ENCODE data around the gene CMTM8.

CMTM8 gene

GRCh38 chr3:32236377-32236776, 2.1 kb upstream of the CMTM8 start:
- DNase-seq = no peak

DNA sequence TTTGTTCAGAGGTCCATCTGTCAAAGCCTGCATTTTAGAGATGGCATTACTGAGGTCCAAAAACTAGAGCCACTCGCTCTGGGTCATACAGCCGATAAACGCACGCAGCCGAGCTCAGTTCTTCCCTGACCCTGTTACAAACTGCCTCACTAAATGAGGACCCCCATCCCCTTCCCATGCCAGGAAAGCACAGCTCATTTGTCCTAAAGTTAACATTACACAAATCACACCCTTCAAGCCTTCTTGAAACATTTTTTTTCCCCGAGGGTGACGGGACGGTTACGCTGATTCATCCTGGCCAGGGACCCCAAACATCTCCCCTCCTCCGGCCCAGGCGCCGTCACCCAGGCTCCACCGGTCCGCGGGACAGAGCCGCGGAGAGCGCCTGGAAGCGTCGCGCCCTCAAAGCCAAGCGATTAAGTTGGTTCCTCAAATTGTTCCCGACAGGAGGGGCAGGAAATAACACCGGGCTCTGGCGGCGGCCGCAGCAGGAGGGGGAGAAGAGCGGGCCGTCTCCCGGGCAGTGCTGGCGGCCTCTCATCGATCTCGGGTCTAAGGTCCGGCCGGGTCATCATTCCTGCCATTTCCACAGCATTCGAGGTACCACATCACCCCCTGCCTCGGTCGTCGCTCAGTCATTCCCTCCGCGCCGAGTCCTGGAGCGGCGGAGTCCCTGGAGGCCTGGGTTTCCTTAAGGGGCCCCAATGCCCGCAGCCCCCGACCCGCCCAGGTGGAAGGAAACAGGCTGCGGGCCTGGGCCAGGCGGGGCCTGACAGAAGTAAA, 619 bp upstream of the CMTM8 start:
- DNase-seq = no peak

GRCh38 chr3:32239307-32240158, 1.1 kb downstream of the CMTM8 start:
- DNase-seq = no peak

GRCh38 chr3:32240159-32240545, 1.7 kb downstream of the CMTM8 start:
- DNase-seq = peak; percentile 57

GRCh38 chr3:32241100-32241499, 2.6 kb downstream of the CMTM8 start:
- DNase-seq = no peak

DNA sequence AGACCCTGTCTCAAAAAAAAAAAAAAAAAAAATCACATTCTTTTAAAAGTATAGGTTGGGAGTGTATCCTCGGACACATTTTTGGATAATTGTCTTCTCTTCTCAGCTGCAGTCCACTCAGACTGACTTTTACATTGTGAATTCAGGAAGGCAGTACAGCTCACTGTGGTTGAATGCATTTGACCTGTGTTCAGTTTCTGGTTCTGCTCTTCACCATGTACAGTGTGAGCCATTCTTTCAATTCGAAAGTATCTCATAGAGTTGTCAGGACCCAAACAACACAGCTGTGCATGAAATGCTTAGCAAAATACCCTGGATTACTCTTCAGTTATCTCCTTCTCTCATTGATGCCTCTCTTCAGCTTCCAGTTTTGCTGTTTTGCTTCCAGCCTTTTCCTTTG, 5.0 kb downstream of the CMTM8 start:
- DNase-seq = no peak

DNA sequence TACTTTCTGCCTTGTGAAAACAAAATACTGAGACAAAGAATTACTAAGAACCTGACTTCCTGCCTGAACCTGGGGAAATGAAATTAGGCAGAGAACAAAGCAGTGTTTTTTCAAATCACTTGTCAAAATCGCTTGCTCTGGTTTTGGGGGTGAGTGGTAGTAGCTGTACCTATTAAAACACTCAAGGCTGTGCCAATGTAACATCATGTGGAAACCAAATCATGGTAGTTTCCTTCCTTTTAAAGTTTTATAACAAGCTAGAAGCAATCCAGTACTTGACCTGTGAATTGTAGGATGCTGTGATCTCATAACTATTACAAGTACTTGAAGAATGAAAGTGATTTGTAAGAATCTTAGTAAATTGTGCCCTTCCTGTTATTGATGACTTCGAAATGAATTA, 6.7 kb downstream of the CMTM8 start:
- no peak for DNase-seq

- no peak for DNase-seq
Observed at GRCh38 chr3:32246079-32246675, 7.7 kb downstream of the CMTM8 start.

GRCh38 chr3:32249184-32249782, 10.8 kb downstream of the CMTM8 start:
- peak; percentile 34 for DNase-seq

DNA sequence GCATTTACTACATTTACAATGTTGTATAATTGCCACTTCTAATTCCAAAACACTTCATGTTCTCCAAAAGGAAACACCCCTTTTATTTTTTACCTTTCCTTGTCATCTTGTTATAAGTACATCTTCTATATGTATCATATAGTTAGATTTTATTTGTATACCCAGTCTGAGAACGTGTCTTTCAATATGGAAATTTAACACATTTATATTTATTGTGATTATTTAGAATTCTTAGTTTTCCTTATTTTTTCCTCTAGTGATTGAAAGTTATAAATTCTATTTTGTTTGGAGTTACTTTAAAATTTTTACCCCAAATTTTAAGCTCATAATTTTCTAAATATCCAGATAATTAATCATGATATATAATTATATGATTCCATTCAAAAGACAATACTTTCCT, 15.8 kb downstream of the CMTM8 start:
- no peak for DNase-seq

DNA sequence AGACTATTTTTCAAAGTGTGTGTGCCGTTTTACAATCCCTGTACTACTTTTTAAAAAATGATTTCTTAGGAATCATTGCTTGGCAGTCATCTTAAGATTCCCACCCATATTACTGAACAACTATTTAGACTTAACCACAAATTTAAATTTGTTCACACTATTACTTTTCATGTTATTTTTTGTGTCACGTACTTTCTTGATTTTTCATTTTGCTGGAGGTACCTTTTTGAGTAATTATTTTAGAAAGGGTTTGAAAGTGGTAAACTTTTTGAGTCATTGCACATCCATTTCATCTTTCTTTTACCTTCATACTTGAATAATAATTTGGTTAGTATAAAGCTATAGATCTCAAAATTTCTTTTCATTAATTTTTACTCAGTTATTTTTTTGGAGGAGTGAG, 16.9 kb downstream of the CMTM8 start:
- no peak for DNase-seq

- no peak for DNase-seq
Observed at GRCh38 chr3:32256206-32256605, 17.7 kb downstream of the CMTM8 start.

GRCh38 chr3:32257042-32257441, 18.6 kb downstream of the CMTM8 start:
- no peak for DNase-seq

DNA sequence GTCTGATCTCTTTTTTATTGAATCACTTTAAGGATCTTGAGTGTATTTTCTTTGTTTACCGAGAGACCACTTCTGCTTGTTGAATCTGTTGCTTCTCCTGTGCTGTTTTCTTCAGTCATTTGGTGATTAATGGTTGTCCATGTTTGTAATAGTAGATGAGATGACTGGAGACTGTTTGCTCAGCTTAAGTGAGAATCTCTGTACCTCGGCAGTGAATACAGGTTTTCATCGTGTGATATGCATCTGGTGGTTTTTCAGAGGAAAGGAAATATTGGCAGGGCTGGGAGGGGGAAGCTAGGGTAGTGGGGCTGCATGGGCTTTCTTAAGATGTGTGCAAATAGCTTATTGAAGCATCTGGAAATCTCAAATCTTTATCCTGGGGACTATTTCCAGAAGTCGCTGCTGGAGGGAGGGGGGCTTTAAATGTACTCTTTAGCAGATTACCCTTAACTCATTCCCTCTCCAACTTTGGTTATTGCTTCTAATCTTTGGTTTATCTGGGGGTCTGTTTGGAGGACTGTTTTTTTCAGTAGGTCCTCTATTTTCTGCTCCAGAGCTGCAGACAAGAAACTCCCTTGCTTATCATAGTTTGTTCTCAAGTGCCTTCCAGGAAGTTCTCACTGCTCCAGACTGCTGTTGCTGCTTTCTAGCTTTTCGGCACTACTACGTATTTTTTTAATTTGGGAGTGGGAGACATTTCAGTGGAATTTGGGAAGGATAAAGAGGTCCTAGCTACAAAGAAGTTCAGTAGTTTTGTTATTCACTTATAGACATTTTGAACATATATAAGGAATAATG, 19.4 kb downstream of the CMTM8 start:
- no peak for DNase-seq

GRCh38 chr3:32258869-32259268, 20.4 kb downstream of the CMTM8 start:
- no peak for DNase-seq

DNA sequence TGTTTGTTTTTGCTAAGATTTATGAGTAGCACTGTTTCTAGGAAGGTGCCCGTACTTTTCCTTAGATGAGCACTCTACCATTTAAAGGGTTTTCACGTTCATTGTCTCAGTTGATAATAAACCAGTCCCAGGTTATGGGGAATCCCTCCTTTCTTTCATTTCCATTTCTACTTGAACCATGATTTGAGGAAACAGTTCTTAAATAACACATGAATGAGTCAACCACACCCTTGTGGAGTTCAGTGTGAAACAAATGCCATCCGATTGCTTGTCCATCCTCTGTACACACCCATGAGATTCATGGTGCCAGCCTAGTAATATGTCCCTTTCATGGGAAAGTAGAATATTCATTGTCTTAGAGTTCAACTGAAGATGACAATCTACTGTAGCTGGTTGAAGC, 23.1 kb downstream of the CMTM8 start:
- DNase-seq = no peak

DNA sequence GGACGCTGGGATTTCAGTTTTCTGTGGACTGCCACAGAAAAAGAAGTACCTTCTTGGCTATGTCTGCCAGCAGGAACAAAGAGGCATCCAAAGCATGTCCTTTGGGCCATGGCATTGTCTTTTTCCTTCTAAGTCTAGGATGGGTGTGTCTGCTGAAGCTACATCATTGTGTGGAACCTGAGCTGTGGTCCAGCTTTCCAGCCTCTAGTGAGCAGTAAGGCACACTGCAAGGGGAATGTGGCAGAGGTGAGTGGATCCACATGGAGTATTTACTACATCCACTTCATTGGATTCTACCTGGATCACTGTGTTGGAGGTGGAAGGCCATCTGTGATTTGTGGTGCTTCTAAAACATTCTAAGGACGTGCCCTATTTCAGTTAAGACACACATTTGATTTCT, 23.7 kb downstream of the CMTM8 start:
- no peak for DNase-seq

DNA sequence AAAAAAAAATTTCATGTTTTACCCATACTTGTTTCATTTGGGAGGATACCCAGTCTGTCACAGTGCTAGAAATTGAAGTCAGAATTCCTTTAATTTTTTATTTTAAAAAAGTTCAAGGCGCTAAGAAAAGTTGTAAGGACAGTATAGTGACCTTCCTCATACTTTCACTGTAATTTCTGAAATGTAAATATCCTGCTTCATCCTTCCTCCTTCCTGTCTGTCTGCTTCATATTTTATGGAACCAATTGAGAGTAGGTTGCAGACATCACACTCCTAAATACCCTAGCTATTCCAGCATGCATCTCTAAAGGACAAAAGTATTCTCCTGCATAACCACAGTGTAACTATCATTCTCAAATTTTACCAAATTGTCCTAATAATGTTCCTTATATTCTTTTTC, 35.8 kb downstream of the CMTM8 start:
- no peak for DNase-seq

- no peak for DNase-seq
Observed at GRCh38 chr3:32275506-32275905, 37.0 kb downstream of the CMTM8 start.

DNA sequence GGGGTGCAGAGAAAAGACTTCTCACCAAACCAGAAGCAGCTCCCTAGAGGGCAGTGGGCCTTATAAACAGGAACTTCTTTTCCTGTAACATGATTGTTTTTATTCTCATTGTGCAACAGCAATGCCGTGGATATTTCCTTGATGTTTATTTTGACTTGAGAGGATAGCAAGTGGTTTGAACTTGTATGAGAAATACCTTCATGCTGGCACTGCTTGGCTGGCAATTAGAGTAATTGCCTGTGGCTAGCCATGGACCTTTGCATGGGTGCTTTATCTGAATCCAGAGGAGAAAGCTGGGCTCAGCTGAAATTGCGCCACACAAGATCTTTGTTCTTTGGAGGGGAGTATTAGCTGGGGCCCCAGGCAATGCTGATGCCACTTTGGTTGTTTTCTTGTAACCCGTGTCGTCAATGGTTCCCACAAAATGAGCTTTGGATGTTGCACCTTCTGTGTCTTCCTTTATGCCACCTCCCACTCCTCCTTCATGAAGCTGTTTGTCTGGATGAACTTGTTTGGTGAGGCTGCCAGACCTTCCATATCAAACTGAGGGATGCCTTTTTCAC, 37.9 kb downstream of the CMTM8 start:
- DNase-seq = no peak

GRCh38 chr3:32278714-32279113, 40.2 kb downstream of the CMTM8 start:
- no peak for DNase-seq

DNA sequence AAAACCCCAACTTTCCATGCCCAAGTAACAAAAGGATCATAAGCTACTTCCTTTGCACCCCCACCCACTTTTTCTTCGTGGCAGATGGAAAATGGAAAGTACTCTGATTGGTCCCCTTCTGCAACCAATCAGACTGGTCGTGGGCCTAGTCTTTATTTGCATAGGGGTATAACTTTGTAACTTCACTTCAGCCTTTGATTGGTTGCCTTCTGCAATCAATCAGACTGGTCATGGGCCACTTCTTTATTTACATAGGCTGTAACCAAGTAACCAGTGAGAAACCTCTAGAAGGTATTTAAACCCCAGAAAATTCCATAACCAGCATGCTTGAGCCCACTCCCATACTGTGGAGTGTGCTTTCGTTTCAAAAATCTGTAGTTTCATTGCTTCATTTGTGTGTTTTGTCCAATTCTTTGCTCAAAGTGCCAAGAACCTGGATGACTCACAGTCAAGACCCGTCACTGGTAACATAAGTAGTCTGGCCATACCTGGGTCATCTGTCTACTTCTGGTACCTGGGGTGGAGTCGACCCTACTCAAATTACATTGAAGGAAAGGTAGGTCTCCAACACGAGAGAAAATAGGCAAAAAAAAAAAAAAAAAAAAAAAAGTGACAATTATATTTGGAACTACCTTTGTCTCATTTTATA, 41.9 kb downstream of the CMTM8 start:
- no peak for DNase-seq

All from hematopoietic multipotent progenitor cell treated with erythropoietin and hydrocortisone succinate and interleukin-3 and kit ligand, for 8 days (in vitro differentiated cells).